Daoy (cell line): ENCODE data around the gene ARL17B. TPM values are rescaled to one million over a fixed set of nuclear protein-coding genes. Genes with fewer than 3 reads are reported as not detected.
"Not testable (repeated sequence)": the region's sequence is repeated elsewhere in the genome, so short reads cannot be mapped to it uniquely, and the experiment has no call there.

Experiments
- DNase-seq: peaks from one replicate; pipeline ENCODE4 v3.0.0-alpha.2; 2015; ENCODE audit warnings: low read depth
- total RNA-seq: library from RNA; depleted of rRNA; stranded (reverse); fragments of >200 nt; shearing (Covaris generic); gene quantifications from 2 replicates; pipeline ENCODE4 v1.2.3, GENCODE V29; 2014; rRNA removed

Gene ARL17B
- 4.1 and 24.5 TPM in 2 replicates for total RNA-seq

DNA sequence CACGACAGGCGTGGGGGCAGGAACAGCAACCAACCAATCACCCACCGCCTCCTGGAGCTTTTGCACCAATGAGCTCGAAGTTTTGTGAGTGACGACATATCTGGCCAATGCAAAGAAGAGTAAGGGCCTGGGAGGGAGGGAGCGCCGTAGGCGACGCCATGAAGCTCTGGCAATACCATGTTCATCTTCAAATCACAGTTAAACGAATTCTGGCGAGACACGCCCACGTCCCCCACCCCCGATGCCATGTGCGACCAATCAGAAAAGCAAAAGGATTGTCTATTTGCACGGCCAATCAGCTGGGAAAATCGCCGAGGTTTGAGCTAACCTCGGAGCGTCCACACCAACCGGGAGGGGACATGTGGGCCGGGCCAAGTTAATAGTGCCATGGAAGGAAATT lies at the start of gene ARL17B:
Gene ARL17B, minus strand, starts transcription at position 12 of the 400 bp plus-strand sequence. CDS start 3,369 bp downstream, outside the sequence.
- not testable (repeated sequence) for DNase-seq

DNA sequence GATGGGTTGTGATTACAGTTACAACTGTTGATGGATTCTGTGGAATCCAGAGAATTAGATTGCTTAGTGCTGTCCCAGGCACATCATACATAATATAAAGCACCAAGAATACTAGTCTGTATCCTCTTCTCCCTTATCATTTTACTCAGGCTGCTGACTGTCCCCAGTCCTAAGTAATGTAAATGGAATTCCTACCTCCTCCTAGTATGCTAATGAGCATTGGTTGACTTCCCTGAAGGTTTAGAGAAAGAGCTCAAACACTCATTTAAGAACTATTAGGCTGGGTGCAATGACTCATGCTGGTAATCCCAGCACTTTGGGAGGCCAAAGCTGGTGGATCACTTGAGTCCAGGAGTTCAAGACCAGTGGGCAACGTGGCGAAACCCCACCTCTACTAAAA lies 48.3 kb upstream of the ARL17B start:
- not testable (repeated sequence) for DNase-seq

DNA sequence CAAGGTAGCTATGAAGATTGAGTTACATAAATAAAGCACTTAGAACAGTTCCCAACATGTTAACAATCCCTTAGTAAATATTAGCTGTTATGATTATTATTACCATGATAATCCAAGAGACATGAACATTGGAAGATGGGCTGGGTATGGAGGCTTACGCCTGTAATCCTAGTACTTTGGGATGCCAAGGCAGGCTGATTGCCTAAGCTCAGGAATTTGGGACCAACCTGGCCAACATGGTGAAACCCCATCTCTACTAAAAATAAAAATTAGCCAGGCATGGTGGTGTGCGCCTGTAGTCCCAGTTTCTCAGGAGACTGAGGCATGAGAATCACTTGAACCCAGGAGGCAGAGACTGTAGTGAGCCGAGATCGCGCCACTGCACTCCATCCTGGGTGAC lies 45.6 kb upstream of the ARL17B start:
- not testable (repeated sequence) for DNase-seq

DNA sequence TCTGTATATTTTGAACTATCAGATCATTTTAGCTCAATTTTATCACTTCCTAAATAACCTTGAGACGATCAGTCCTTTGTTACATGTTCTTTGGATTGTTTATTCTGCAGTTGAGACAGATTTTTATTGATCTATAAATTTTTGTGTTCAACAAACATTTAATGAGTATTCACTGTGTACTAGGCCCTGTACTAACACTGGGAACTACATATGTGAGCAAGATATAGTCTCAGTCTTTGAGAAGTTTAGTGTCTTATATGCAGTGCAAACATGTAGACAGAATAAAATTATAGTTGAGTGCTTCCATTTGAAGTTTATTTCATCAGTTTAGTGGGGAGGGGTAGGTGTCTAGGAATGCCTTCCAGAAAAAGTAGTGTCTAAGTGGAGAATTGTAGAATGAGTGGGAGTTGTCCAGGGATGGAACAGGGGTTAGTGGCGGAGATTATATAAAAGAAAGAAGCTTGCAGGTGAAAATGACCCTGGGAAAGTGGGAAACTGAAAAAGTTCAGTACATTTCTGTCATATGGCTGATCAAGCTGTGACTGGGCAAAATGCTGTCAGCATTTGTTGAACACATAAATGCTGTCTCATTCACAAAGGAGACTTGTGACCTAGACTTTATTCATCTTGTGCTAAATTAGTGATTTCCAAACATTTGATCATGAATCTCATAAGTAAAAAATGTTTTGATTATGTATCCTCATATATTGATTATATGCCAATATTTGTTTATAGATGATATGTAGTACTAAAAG lies 39.6 kb upstream of the ARL17B start:
- not testable (repeated sequence) for DNase-seq

DNA sequence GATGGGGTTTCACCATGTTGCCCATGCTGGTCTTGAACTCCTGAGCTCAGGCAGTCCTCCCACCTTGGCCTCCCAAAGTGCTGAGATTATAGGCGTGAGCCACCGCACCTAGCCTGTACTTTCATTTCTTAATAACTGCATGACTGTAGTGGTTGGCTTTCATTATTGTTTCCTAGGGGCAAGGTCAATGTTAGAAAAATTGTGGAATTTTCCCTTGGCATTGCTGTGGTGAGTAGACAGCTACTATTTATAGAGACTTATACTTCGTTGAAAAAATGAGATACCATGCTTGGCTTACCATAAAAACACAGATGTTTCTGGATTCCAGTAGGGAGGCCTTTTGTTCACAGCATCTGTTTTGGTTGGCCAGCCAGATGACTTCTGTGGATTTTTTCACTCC lies 39.0 kb upstream of the ARL17B start:
- DNase-seq, result not testable (repeated sequence)

DNA sequence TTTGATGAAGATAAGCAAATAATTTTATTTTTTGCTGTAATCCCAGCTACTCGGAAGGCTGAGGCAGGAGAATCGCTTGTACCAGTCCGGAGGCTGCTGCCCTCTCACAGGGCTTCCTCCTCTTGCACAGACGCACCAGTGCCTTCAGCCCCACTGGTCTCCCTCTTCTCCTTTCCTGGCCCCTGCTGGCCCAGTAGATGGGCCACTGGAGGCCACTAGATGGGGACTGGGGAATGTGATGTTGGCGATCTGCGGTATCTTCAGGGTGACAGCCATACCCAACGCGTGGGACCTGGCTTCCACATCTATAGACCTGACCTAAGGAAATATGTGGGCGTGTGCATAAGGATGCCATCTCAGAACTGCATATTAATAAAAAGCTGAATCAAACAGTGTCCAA lies 38.4 kb upstream of the ARL17B start:
- not testable (repeated sequence) for DNase-seq

DNA sequence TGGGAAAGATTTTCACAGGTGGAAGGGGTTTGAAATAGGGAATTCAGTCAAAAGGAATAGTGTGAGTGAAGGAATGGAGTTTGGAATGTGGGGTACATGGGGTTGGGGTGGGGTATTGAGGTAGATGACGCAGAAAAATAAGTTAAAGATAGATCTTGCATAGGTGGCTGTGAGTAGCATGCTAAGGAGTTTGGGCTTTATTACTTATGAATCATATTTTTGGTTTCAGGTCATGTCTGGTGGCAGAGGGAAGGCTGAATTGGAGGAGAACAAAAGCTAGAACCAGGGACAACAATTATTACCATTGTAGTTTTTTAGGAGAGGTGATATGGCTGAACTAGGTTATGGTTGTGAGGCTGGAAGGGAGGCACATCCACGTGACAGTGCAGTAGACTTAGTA lies 34.7 kb upstream of the ARL17B start:
- DNase-seq, result not testable (repeated sequence)

DNA sequence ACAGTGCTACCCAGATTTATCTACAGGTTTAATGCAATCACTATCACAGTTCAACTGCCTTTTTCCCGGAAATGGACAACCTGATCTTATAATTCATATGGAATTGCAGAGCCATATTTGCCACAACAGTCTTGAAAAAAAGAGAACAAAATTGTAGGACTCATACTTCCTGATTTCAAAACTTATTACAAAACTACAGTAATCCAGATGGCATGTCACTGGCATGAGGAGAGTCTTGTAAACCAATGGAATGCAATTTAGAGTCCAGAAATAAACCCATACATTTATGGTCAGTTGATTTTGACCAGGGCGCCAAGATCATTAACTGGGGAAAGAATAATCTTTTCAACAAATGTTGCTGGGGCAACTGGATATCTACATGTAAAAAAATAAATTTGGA lies 32.1 kb upstream of the ARL17B start:
- not testable (repeated sequence) for DNase-seq

DNA sequence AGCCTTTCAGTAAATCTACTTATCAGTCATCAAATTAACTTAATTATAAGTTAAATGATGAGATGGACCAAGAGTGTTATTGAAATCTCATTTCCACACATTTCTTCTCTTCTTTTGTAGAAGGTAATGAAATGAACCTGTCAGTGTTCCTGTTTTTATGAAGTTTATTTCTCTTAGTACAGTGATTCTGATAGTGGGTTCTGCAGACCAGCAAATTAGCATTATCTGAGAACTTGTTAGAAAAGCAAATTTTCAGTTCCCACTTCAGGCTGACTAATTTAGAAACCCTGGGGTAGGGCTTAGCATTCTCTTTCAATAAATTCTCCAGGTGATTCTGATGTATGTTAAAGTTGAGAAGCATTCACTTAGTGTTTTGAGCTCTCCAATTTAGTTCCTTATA lies 23.9 kb upstream of the ARL17B start:
- not testable (repeated sequence) for DNase-seq

DNA sequence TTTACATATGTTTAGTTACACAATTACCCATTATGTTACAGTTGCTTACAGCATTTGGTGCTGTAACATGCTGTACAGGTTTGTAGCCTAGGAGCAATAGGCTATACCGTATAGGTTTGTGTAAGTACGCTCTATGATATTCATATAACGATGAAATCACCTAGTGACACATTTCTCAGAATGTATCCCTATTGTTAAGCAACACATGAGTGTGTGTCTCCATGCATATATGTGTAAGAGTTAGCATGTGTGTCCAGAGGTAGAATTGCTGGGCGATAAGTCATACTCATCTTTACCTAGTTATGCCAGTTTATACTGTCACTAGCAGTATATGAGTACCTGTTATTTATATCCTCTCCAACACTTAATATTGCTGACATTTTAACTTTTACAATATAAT lies 21.6 kb upstream of the ARL17B start:
- not testable (repeated sequence) for DNase-seq

DNA sequence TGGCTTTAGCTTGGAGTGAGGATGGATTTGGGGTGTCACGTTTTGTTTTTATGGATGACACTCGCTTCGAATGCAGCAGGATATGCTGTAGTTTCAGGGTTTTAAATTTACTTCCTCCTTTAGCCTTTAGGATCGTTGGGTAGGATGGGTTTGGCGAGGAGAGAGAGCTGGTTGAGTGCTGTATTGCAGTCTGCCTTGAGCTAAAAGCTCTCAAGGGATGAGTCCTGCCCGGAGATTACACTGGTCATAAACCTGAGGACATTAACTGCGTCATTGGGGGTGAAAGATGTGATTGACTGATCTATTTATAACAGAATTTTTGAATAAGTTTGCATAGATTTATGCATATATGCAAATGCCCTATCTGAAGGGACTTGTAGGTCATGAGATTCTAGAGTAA lies 11.9 kb upstream of the ARL17B start:
- not testable (repeated sequence) for DNase-seq

DNA sequence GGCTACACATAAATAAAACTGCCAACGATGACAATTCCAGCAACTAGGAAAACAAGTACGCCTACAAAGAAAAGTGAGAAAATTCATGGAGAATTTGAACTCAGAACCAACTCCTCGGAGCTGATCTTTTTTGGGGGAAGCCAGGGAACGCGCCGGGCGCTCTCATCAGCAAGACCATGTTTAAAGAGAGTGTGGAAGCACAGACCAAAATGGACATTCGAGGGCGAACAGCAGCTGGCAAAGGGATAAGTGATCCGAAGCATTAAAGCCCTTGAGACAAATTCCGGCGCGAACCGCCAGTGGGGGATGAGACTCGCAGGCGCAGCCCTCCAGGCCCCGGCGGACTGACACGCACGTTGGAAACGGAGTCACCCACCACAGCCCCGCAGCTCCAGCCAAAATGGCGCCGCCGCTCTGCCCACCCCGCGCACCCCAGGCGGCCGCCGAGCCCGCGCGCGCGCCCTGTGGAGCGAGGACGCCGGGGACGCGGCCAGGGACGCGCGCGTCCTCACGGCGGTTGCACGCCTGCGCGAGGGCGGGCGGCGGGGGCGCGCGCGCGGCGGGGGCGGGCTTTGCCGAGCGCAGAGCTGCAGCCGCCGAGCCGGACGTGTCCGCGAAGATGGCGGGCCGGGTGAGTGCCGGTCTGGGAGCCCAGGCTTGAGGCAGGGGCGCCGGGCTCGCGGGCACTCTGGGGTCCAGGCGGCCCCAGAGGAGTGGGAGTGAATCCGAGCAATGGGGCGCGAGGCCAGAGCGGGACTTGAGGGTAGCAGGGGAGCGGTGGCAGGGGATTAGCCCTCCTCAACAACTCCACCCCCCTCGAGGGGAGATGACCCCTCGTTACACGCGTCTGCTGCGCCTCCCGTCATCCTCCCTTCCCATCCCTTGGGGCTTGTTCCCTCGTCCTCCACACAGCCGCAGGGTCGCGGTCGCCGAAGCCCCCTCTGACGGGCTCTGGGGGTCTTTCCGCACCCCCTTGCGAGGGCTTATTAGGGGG lies 11.0 kb upstream of the ARL17B start:
- DNase-seq, result not testable (repeated sequence)

DNA sequence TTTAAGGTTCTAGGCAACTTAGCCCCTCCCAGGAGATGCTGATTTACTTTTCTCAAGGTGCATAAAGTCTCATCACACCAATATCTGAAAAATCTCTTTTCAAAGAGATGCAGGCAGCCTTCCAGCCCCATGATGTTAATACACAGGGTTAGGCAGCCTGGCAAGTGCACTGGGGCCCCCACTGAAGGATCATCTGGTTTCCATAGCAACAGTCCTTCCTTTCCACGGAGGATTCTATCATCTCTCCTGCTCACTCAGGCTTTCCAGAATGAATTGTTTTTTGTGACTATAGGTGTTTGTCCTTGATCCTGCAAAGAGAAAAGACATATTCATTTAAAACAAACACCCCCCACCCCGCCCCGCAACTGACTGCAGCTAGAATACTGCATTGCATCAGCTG lies 6.0 kb upstream of the ARL17B start:
- not testable (repeated sequence) for DNase-seq

DNA sequence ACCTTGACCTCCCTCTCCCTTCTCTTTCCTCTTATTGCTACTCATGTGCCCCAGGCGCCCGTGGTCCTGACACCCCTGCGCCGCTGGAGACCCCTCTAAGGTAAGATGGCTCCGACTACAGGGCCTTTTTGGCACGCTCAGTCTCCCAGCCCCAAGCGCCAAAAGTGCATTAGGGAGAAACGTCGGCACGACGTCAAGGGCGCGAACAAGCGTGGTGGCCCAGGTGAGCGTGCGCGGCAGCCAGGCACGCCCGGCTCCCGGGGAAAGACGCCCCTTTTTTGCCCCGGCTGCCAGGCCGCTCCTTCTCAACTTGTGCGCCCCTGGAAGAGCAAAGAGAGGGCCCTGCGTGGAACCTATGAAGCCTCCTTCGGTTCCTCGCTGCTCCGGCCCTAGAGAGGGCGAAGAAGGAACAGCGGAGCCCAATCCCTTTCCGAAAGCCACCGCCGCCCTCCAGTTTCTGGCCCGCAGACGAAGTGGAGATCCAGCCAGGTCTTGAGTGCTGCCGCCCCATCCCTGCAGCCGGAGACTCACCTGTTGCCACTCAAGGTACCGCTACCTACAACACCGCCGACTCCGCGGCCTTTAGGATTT lies 326 bp downstream of the ARL17B start:
- DNase-seq, result not testable (repeated sequence)

DNA sequence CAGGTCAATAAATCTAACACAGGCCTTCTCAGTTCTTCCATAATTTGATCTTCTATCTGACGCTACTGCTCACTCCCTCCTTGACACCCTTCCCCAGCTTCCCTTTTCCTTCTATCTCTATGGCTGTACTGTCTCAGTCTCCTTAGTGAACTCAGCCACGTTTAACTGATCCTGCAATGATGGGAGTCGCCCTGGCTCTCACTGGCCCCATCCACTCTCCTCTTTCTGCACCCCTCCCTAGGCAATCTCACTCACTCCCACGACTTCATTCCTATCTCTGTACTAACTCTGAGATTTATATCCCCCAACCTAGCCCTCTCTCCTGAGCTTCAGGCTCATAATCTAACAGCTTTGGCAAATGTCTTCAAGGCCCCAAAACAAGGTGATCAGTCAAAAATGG lies 7.7 kb downstream of the ARL17B start:
- DNase-seq, result not testable (repeated sequence)

DNA sequence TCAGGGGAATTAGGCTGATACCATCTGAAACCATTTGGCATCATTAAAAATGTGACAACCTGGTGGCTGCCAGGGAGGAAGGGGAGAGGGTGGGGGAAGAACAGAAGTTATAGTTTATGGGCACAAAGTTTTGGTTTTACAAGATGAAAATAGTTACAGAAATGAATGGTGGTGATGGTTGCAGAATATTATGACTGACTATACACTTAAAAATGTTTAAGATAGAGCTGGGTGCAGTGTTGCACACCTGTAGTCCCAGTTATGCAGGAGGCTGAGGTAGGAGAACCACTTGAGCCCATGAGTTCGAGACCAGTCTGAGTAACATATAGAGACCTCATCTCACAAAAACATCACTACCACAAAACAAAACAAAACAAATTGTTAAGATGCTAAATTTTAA lies 12.5 kb downstream of the ARL17B start:
- not testable (repeated sequence) for DNase-seq

DNA sequence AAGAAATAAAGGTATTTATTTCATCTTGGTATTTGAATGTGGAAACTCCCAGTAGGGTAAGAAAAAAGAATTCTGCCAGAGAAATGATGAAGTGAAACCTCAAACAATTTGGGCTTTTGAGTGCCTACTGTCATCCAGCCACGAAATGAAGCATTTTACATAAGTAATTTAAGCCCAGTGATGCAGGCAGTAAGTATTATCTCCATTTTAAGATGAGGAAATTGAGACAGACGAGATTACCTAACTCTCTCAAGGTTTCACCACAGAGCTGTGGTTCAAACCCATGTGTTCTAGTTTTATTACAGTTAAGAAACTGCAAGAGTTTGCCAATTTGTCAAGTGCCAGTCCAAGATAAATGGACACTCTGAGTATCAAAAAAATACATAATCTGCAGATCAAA lies 13.2 kb downstream of the ARL17B start:
- DNase-seq, result not testable (repeated sequence)

DNA sequence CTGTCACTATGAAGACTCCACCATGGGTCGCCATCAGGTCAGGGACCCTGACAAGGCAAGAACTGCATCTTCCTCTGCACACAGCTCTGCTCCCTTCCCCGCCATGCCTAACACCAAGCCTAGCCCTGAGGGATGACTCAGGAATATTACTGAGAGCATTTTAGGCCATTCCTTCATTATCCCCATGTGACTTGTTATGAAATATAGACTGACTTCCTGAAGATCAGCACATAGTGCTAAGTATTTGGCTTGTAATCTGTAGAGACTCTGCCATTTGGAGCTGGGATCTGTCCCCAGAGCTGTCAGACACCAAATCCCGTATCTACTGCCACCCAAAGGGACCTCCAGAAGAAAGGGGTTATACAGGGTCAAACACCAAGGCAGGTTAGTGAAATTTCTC lies 19.4 kb downstream of the ARL17B start:
- not testable (repeated sequence) for DNase-seq

DNA sequence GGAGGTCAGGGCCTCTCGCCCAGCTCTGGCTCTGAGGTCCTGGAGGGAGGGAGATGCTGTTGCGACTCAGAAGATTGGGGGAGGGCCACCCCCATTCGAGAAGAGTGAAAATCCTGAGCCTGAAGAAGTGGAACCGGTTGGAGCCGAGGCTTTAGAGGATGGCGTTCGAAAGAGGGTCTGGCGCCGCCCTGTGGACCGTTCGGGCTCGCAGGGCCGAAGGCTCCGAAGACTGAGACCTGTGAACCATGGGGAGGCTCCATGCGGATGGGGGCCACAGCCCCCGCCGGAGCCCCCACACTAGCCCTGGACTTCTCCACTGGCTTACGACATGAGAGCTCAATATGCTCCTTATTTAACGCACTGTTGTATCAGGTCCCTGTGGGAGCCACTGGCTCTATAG lies 20.3 kb downstream of the ARL17B start:
- not testable (repeated sequence) for DNase-seq

DNA sequence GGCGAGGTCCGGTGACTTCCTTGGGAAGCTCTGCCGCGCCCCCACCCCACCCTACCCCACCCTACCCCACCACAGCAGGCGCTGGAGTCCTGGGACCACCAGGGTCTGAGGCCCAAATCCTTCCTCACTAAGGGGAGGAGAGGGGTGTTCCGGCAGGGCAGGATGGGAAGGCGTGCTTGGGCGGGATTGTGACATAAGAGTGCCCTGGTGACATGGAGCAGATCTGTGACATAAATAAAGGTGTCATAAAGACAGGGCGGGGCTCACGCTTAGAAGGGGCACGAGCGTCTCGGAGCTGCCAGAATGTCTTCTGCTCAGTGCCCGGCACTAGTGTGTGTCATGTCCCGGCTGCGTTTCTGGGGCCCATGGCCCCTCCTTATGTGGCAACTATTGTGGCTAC lies 66.7 kb downstream of the ARL17B start, which contains the start of gene LRRC37A:
Gene LRRC37A, plus strand, starts transcription at position 301 of the 400 bp plus-strand sequence. Its CDS starts 3 bp downstream, at position 304.
- not testable (repeated sequence) for DNase-seq

DNA sequence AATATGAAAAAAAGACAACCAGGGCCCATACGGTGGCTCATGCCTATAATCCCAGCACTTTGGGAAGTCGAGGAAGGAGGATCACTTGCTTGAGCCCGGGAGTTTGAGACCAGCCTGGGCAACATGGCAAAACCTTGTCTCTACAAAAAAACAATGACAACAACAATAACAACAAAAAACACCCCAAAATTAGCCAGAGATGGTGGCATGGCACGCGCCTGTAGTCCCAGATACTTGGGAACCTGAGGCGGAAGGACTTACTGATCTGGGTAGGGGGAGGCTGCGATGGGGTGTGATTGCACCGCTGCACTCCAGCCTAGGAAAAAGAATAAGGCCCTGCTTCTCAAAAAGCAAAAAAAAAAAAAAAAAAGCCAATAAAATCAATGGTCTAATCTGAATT lies 69.9 kb downstream of the ARL17B start:
- DNase-seq, result not testable (repeated sequence)
